HG03097 (cell line): ENCODE measurements around the gene KNCN.

ENCODE experiments used
- ATAC-seq: cut with Tn5 transposase; IDR thresholded peaks from one replicate; pipeline ENCODE4 v1.9.1; 2021; ENCODE audit not compliant: unreplicated experiment, low FRiP score

KNCN gene

DNA sequence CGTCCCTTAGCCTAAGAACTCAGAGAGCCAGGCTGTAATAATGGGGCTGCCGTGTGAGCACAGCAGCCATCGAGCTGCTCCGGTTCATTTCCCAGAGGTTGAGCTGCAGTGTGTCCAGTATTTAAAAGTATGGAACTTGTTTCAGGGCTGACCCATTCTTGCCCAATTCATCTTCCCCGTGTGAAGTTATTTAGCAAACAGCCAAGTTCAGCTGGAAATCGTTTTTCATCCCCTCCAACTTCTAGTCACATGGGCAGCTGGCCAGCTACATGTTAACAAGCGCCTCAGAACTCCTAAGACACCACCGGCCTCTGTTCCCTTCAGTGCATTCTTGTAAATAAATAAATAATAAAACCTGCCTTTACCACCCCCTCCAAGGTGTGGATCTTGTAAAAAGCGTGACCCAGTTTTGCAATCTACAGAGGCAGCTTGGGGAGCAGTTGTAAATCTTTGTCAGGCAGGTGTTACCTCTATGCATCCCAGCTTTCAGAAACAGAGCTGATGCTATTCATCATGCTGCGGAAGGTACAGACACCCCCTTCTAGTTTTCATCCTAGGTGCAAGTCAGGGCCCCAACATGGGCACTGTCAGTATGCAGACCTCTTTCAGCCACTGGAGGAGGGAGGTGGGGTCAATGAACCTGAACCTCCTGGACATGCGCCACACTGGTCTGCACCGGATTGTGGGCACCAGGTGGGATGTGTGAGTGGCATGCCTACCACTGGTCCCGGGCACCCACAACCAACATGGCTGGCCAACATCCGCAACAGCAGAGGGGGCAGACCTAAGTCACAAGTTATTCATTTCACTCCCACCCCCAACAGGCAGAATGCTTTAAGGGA is 18.7 kb upstream of the KNCN start:
- ATAC-seq: no peak

DNA sequence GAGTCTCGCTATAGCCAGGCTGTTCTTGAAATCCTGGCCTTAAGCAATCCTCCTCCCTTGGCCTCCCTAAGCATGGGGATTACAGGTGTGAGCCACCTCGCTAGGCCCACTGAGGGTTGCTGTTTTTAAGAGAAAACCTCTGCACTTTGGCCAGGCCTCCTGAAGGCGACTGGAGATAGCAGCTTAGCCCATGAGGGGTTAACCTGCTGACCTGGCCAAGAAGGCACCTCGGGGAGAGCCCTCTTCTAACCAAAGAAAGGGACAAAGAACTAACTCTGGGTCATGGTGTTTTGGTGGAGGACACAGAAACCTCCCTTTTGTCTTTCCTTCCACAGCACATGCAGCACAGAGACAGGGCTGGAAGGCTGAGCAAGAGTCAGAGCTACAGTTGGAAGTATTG is 17.7 kb upstream of the KNCN start:
- no peak for ATAC-seq

DNA sequence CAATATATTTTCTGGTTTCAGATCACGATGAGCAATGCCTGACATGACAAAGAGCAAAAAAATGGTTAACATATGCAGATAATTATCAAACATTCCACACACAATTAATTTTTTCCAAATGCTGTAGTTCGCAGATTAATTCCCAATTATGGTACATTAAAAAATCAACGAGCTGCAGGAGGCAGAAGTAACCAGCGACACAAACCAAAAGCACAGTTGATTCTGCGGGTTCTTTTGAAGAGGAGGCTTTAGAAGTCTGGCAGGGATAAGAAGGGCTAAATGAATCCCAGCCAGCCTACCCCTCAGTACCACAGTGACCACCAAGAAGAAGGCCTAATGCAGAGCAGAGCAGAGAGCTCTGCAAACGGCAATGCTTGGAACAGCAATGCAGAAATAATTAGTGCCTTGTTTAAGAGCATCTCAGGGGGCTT is 17.0 kb upstream of the KNCN start:
- ATAC-seq: no peak

- no peak for ATAC-seq
Measured at GRCh38 chr1:46563341-46563740, 11.9 kb upstream of the KNCN start.

DNA sequence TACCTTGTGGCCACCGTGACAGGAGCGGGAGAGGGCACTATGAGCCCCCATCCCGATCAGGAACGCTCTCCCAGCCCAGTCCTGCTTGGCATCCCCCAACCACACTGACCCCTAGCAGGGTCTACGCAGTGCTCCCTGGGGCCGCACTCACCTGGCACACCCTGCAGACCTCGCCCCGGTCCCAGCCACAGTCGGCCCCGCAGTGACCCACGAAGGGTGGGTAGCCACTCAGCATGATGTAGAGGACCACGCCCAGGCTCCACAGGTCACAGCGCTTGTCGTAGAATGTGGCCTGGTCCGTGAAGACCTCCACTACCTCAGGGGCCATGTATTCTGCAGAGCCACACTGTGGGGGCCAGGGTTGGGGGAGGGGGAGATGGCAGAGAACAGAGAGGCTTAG is 11.1 kb upstream of the KNCN start:
- ATAC-seq: no peak

DNA sequence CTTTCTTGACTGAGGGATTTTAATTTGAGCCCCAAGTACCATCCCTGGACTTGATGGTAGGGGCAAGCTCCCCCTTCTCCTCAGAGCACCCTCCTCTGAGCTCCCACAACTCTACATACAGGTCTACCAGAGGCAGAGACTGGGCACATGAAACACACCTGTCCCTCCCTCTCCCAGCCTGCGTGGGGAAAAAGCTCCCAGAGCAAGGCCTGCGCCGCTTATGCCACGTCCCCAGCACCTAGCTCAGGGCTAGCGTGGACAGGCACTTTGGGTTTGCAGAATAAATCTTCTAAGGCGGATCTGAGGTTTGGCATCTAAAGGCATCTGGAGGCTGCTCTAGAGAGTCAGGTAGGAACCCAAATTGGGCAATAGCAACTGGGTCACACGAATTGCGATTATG is 7.5 kb upstream of the KNCN start:
- ATAC-seq: no peak

- no peak for ATAC-seq
Measured at GRCh38 chr1:46558141-46558963, 6.9 kb upstream of the KNCN start.

DNA sequence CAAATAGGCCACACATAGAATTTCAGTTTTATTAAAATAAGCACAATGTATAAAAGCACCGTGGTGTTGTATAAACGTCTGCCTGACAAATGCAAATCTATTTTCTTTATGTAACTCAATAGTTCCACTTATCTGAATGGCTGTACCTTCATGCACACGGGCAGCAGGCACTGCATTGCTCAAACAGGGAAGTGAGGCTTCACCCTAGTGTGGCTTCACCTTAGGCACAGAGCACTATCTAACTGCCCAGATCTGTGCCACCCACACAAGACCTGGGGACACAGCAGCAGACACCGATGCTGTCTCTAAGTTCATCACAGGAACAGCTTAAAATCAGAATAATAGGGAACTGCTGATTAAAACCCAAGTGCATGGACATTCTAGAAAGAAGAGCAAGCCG is 6.0 kb upstream of the KNCN start:
- ATAC-seq: no peak

DNA sequence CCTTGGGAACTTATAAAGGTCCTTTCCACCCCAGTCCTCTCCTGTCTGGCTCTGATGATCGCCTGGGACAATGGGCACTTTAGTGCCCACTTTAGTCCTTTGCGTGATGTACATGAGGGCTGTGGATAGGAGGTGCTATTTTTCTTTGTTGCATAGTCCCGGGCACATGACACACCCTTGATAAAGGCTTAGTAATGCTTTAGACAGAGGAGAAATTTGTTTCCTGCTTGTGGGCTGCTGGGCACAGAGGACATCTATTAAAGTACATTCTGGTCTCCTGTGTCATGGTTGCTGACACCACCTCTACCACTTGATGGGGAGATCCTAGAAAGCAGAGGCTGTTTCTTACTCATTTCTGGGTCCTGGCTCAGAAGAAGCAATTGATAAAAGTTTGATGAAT is 5.4 kb upstream of the KNCN start:
- ATAC-seq: no peak

- no peak for ATAC-seq
Measured at GRCh38 chr1:46555826-46556619, 4.6 kb upstream of the KNCN start.

GRCh38 chr1:46554597-46555381 is 3.3 kb upstream of the KNCN start:
- no peak for ATAC-seq

GRCh38 chr1:46554236-46554596 is 2.8 kb upstream of the KNCN start:
- no peak for ATAC-seq

- ATAC-seq: no peak
Measured at GRCh38 chr1:46553506-46553905, 2.1 kb upstream of the KNCN start.

DNA sequence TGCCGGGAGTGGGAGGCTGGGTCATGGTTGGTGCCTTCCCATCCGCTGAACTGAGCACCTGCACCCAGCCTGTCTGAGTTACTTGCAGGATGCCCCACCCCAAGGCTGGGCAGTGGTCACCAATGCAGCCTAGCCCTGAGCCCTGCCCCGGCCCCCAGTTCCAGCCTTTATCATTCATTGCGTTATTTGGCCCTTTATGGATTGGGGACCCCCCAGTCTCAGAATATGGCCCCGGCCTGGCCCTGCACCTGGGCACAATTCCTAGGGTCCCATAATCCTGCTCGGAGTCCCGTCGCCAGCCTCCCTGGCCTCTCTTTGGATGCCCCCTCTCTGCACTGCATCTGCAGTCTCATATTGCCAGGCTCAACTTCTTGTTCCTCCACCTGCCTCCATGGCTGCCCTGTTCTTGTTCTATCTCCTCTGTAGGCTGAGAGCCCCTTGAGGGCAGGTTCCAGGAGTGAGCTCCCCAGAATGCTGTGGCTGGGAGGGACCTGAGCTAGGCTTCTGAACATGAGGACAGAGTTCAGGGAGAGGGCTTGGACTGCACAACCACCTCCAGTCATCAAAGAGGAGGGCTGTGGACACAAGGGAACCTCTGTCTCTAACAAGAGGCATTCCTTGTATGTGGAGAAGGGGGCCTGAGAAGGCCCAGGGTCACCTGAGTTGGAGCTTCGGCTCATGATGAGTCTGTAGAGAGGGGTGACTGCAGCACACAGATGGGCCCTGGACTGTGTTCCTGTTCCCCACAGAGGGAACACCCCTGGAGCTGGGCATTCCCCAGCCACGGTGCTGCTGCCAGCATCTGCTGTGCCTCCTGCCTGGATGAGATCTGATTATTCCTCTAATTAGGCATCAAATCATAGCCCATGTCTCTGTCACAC is 1.1 kb upstream of the KNCN start:
- no peak for ATAC-seq

GRCh38 chr1:46550751-46551231 is 656 bp downstream of the KNCN start:
- no peak for ATAC-seq

GRCh38 chr1:46549697-46550681 is 1.5 kb downstream of the KNCN start:
- ATAC-seq: no peak

DNA sequence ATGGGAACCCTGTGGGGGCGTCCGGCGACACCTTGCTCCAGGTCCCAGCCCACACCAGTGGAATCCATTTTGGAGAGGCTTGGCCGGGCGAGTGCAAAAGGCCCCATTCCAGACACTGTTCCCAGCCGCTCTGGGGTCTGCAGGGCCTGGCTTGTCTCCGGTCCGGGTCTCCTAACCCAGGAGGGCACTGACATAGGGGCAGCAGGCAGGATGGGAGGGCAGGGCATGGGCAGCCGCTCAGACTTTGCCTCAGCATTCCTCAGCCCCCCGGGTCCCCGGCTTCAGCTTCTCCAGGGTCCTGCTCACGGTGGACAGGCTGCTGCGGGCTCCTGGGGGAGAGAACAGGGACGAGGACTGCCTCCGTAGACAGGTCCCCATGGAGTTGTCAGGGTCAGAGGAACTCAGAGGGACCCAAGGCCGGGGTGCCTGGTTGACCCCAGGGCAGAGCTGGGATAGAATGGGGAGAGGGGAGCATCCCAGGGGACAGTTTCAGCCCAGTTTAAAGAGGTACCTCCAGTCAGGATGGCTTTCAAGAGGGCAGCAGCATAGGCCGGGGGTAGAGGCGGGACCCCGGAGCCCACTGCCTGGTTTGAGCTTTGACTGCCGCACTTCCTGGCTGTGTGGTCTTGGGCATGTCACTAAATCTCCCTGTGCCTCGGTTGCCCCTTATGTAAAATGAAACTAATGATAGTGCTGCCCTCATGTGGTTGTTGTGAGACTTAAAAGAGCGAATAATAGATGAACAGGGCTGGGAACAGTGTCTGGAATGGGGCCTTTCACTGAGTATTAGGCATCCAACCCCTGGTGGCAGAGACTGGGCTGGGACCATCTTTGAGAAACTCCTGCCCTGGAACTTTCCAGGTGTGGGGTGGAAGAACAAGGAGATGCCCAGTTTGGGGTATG is 3.7 kb downstream of the KNCN start:
- ATAC-seq: no peak
